Body of pancreas (tissue), 4 donors: ENCODE data around the gene SUMO3.

ENCODE experiments used
- POLR2A ChIP-seq, 3 donors: fragments of 450-650 bp; IDR thresholded peaks; one replicate each; pipeline ENCODE4 v1.6.1; 2016; ENCODE audit warnings: antibody characterized with exemption in 3 of 3, mild to moderate bottlenecking in 2 of 3
- TF ChIP-seq, protein P1 (sequence below), 7 experiments: fragments of 450-650 bp in 4 of 7; fragments of 200-600 bp in 3 of 7; sonication (generic) in 3 of 7; IDR thresholded peaks; one replicate each; pipeline ENCODE4 v1.5.1; 2016 to 2019; ENCODE audit warnings: antibody characterized with exemption in 7 of 7

DNA sequence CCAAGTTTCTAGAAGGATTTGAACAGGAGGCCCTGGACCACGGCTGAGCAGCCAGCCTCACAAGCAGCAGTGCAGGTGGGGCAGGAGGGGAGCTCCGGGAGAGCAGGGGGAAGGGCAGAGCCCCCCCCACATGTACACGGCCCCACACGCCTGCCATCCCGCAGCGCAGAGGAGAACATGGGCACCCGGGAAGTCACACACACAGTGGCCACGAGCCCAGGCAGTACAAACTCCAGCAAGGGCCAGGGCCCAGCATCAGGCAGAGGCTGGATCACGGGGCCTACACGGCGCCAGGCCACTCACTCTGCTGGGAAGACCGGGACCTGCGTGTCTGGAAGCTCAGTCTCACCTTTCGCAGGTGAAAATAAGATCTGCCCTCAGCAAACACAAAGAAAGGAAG is 5.2 kb downstream of the SUMO3 start:
- TF ChIP-seq POLR2A (IDR thresholded peaks at IDR 0.05) = no peak
- TF ChIP-seq, protein P1, sequence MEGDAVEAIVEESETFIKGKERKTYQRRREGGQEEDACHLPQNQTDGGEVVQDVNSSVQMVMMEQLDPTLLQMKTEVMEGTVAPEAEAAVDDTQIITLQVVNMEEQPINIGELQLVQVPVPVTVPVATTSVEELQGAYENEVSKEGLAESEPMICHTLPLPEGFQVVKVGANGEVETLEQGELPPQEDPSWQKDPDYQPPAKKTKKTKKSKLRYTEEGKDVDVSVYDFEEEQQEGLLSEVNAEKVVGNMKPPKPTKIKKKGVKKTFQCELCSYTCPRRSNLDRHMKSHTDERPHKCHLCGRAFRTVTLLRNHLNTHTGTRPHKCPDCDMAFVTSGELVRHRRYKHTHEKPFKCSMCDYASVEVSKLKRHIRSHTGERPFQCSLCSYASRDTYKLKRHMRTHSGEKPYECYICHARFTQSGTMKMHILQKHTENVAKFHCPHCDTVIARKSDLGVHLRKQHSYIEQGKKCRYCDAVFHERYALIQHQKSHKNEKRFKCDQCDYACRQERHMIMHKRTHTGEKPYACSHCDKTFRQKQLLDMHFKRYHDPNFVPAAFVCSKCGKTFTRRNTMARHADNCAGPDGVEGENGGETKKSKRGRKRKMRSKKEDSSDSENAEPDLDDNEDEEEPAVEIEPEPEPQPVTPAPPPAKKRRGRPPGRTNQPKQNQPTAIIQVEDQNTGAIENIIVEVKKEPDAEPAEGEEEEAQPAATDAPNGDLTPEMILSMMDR (IDR thresholded peaks at IDR 0.05) = no peak
